ENCODE data around the gene ADNP. TPM values are rescaled to one million over a fixed set of nuclear protein-coding genes. Genes with fewer than 3 reads are reported as not detected.
"Not testable (repeated sequence)": the region's sequence is repeated elsewhere in the genome, so short reads cannot be mapped to it uniquely, and the experiment has no call there.

The ADNP gene
- polyA plus RNA-seq, 1 donor (not counting 4 experiments of a cell fraction or from before 2014, with no cell fraction given) = 29.3 TPM

DNA sequence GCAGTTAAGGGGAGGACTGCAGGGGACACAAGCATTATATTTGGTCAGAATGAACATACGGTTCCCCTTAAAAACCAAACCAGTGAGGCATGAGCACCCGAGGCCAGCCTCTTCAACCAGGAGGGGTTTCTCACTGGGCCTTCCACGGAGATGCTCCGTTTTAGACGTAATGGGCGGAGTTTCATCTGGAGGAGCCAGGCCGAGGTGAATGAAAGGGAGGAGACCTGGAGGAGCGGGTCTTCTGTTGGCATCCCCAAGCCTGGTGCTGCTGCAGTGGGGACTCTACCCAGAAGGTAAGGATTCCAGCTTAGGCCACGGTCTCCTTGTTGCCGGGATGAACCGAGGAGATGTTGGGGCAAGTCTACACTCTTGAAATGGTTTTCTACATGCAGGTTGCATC, 47.4 kb downstream of the ADNP start:
- no peaks in the 10 kb centered on the region for H4K20me1 ChIP-seq (ENCODE audit: control insufficient read depth, extremely low read depth, insufficient read depth, low read length)
- no peaks in the 10 kb centered on the region for H3K9me3 ChIP-seq (ENCODE audit: control insufficient read depth, low read depth, low read length)
- H3K4me3 ChIP-seq (ENCODE audit: control insufficient read depth in 2 of 3, extremely low read depth in 1 of 3, insufficient read depth in 2 of 3, low read depth in 1 of 3, low read length in 3 of 3) = no peak overlapping the region
- H3K9ac ChIP-seq (ENCODE audit: control insufficient read depth, extremely low read depth, insufficient read depth, low read length) = no peak overlapping the region
- no peaks in the 10 kb centered on the region for H3K4me1 ChIP-seq (ENCODE audit: control insufficient read depth, extremely low read depth, insufficient read depth, low read length)
- H3K27me3 ChIP-seq (ENCODE audit: control insufficient read depth, extremely low read depth, insufficient read depth, low read length) = no peaks in the 10 kb centered on the region
- peaks cover under 1 to 2% of the 10 kb centered on the region in 2 experiments for H3K36me3 ChIP-seq (ENCODE audit: control insufficient read depth in 2 of 2, extremely low read depth in 1 of 2, insufficient read depth in 2 of 2, low read length in 2 of 2)
- H3K9me1 ChIP-seq (ENCODE audit: control insufficient read depth, extremely low read depth, insufficient read depth, low read length) = no peaks in the 10 kb centered on the region
- no peaks in the 10 kb centered on the region for H3K79me2 ChIP-seq (ENCODE audit: control insufficient read depth, insufficient read depth, low read length)
- no peak for DNase-seq (ENCODE audit: low read depth, low spot score)
- no peak for FAIRE-seq
- H2AFZ ChIP-seq (ENCODE audit: control insufficient read depth, low read length) = no peak overlapping the region
- dilution Hi-C loops (cut with MboI; ENCODE audit: extremely low pct_ligation_motif_present, low sequenced_read_pairs) = no loop called here
- TF ChIP-seq EZH2 (IDR thresholded peaks at IDR 0.05; ENCODE audit: low read length) = no peak
- TF ChIP-seq, protein P1, sequence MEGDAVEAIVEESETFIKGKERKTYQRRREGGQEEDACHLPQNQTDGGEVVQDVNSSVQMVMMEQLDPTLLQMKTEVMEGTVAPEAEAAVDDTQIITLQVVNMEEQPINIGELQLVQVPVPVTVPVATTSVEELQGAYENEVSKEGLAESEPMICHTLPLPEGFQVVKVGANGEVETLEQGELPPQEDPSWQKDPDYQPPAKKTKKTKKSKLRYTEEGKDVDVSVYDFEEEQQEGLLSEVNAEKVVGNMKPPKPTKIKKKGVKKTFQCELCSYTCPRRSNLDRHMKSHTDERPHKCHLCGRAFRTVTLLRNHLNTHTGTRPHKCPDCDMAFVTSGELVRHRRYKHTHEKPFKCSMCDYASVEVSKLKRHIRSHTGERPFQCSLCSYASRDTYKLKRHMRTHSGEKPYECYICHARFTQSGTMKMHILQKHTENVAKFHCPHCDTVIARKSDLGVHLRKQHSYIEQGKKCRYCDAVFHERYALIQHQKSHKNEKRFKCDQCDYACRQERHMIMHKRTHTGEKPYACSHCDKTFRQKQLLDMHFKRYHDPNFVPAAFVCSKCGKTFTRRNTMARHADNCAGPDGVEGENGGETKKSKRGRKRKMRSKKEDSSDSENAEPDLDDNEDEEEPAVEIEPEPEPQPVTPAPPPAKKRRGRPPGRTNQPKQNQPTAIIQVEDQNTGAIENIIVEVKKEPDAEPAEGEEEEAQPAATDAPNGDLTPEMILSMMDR (optimal IDR thresholded peaks at IDR 0.05 in 1 of 3, IDR thresholded peaks at IDR 0.05 in 1 of 3, conservative IDR thresholded peaks at IDR 0.05 in 1 of 3; ENCODE audit: extremely low read depth in 1 of 3, insufficient read depth in 2 of 3, low read length in 3 of 3) = no peak
- no peak overlapping the region for H3K4me2 ChIP-seq (ENCODE audit: control insufficient read depth, extremely low read depth, insufficient read depth, low read depth, low read length)
- H3K27ac ChIP-seq (ENCODE audit: control insufficient read depth, insufficient read depth, low read length) = no peak overlapping the region

DNA sequence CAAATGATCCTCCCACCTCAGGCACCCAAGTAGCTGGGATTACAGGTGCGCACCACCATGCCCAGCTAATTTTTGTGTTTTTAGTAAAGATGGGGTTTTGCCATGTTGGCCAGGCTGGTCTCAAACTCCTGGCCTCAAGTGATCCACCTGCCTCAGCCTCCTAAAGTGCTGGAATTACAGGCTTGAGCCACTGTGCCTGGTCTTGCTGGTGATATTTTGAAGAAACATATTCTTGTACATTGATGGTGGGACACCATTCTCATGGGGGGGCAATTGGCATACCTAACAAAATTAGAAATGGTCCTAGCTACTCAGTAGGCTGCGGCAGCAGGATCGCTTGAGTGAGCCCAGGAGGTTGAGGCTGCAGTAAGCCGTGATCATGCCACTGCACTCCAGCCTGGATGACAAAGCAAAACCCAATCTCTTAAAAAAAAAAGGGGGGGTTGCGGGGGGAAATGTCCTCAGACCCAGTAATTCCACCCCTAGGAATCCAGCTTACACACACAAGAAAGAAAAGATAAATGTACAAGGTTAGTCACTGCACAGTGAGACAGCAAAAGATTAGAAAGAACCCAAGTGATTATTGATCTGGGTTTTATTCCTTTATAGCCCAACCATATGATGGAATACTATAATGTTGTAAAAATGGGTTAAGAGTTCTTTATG, 49.3 kb downstream of the ADNP start:
- H3K9me3 ChIP-seq (ENCODE audit: control insufficient read depth, low read depth, low read length); H3K27me3 ChIP-seq (ENCODE audit: control insufficient read depth, extremely low read depth, insufficient read depth, low read length); H3K27ac ChIP-seq (ENCODE audit: control insufficient read depth, insufficient read depth, low read length); H3K9ac ChIP-seq (ENCODE audit: control insufficient read depth, extremely low read depth, insufficient read depth, low read length); H3K4me1 ChIP-seq (ENCODE audit: control insufficient read depth, extremely low read depth, insufficient read depth, low read length); DNase-seq (ENCODE audit: low read depth, low spot score); dilution Hi-C loops (cut with MboI; ENCODE audit: extremely low pct_ligation_motif_present, low sequenced_read_pairs); H3K36me3 ChIP-seq (ENCODE audit: control insufficient read depth in 2 of 2, extremely low read depth in 1 of 2, insufficient read depth in 2 of 2, low read length in 2 of 2); FAIRE-seq; H3K79me2 ChIP-seq (ENCODE audit: control insufficient read depth, insufficient read depth, low read length); H4K20me1 ChIP-seq (ENCODE audit: control insufficient read depth, extremely low read depth, insufficient read depth, low read length); H3K9me1 ChIP-seq (ENCODE audit: control insufficient read depth, extremely low read depth, insufficient read depth, low read length); H2AFZ ChIP-seq (ENCODE audit: control insufficient read depth, low read length); H3K4me2 ChIP-seq (ENCODE audit: control insufficient read depth, extremely low read depth, insufficient read depth, low read depth, low read length); H3K4me3 ChIP-seq (ENCODE audit: control insufficient read depth in 2 of 3, extremely low read depth in 1 of 3, insufficient read depth in 2 of 3, low read depth in 1 of 3, low read length in 3 of 3): not testable (repeated sequence)
